Measurements from ENCODE around the gene DOCK2. TPM values are rescaled to one million over a fixed set of nuclear protein-coding genes. Genes with fewer than 3 reads are reported as not detected.
A peak's percentile ranks its signal among the peaks of the same experiment; 100 is the strongest.

DOCK2 gene
- polyA plus RNA-seq, 2 of the 4 experiments (the other 2 are of a cell fraction), result 2.1 to 4.6 TPM

- Histone ChIP-seq H3K4me2 (peak overlapping the region; percentile 48), H3K27ac (peak overlapping the region; percentile 32 to 68; a peak in 4 of 6 replicates), H3K4me1 (peaks cover 20% of the 10 kb centered on the region), H3K9me3 (no peaks in the 10 kb centered on the region), H3K4me3 (no peak overlapping the region)
- 32% methylated on average over 9 of the region's 9 CpGs for WGBS (ENCODE audit: missing lambda C conversion rate)
- DNase-seq (ENCODE audit: low read depth in 1 of 2, low spot score in 1 of 2) (peak; percentile 29 to 37), ATAC-seq (peak; percentile 67 to 83), FAIRE-seq (no peak)
- CTCF ChIA-PET, result interaction anchor here (0.6 to 1.7 kb wide), 4 partner anchors 114 to 720 kb away, joined by 3 to 6 read pairs (median 4); no protein-coding TSS in a partner anchor
- no peak for TF ChIP-seq REST (IDR thresholded peaks at IDR 0.05)
- TF ChIP-seq FOSL2 (IDR thresholded peaks at IDR 0.05), result no peak
- TF ChIP-seq FOSL2 (CRISPR knock-in tag; IDR thresholded peaks at IDR 0.05), result peak; percentile 29; the same call in 1 of the 2 replicates
- TF ChIP-seq FOXS1 (CRISPR knock-in tag; IDR thresholded peaks at IDR 0.05), result no peak
- TF ChIP-seq HOXA7 (CRISPR knock-in tag; IDR thresholded peaks at IDR 0.05), result no peak
- TF ChIP-seq ESRRA (IDR thresholded peaks at IDR 0.05; ENCODE audit: borderline replicate concordance, low read length), result no peak
- TF ChIP-seq TP53 (CRISPR knock-in tag; IDR thresholded peaks at IDR 0.05), result no peak
- no peak for TF ChIP-seq BHLHE40 (IDR thresholded peaks at IDR 0.05; ENCODE audit: low read depth, low read length)
- 0 out of 2 replicates have a peak, but pooled peaks have one; percentile 31 for TF ChIP-seq MAX (IDR thresholded peaks at IDR 0.05)
- no peak for TF ChIP-seq USF2 (IDR thresholded peaks at IDR 0.05)
- TF ChIP-seq KDM5A (IDR thresholded peaks at IDR 0.05), result no peak
- no peak for TF ChIP-seq ELK1 (IDR thresholded peaks at IDR 0.05; ENCODE audit: low read depth, low read length)
- TF ChIP-seq RARB (CRISPR knock-in tag; IDR thresholded peaks at IDR 0.05), result no peak
- TF ChIP-seq E2F6 (IDR thresholded peaks at IDR 0.05; ENCODE audit: borderline replicate concordance, low read depth), result no peak
- peak; percentile 17; the same call in 1 of the 2 replicates for TF ChIP-seq GATA3 (IDR thresholded peaks at IDR 0.05; ENCODE audit: borderline replicate concordance)
- no peak for TF ChIP-seq EHMT2 (IDR thresholded peaks at IDR 0.05; ENCODE audit: low read depth)
- POLR2A ChIA-PET, result interaction anchor here (0.7 kb wide), 1 partner anchor 273 kb away, joined by 3 read pairs; the partner anchor contains the start of gene INSYN2B
Measured at GRCh38 chr5:169706758-169707450, 69.8 kb downstream of the DOCK2 start.

GRCh38 chr5:169707686-169708085 lies 70.6 kb downstream of the DOCK2 start:
- TF ChIP-seq E2F6 (IDR thresholded peaks at IDR 0.05; ENCODE audit: borderline replicate concordance, low read depth) (no peak), SREBF2 (IDR thresholded peaks at IDR 0.05) (no peak), KDM5A (IDR thresholded peaks at IDR 0.05) (no peak), HOXA7 (CRISPR knock-in tag; IDR thresholded peaks at IDR 0.05) (no peak), RARB (CRISPR knock-in tag; IDR thresholded peaks at IDR 0.05) (no peak)
- ATAC-seq, result 0 out of 6 replicates have a peak, but pooled peaks of 1 of the 2 experiments have one; percentile 16
- Histone ChIP-seq H3K4me2 (no peak overlapping the region; the same call in 2 of the 3 replicates), H3K9me3 (no peaks in the 10 kb centered on the region), H3K27ac (peak overlapping the region in 1 of 2 experiments; percentile 68; a peak in 2 of 6 replicates), H3K4me3 (no peak overlapping the region), H3K4me1 (peaks cover 17% of the 10 kb centered on the region)
- ChIA-PET POLR2A (no interaction called here), CTCF (interaction anchor here (0.6 kb wide), 1 partner anchor 1541 kb away, joined by 3 read pairs; no protein-coding TSS in a partner anchor)
- DNase-seq (ENCODE audit: low read depth in 1 of 2, low spot score in 1 of 2), result no peak
- WGBS (ENCODE audit: missing lambda C conversion rate), result 89% methylated on average over 3 of the region's 3 CpGs
- FAIRE-seq, result no peak

Measured in A549 (cell line).